Skin epidermis (tissue), 12 donors: ENCODE data around the gene SIN3B.

Source experiments
- H3K27ac ChIP-seq, 21 experiments: fragments of 200-600 bp; sonication (generic) in 11 of 21; one replicate each; pipeline ENCODE4 v1.5.0; 2020; ENCODE audit warnings: mild to moderate bottlenecking in 3 of 21, inconsistent platforms in 2 of 21, moderate library complexity in 2 of 21
- H3K4me3 ChIP-seq, 7 experiments: fragments of 200-600 bp; sonication (generic) in 2 of 7; one replicate each; pipeline ENCODE4 v1.5.0; 2020; ENCODE audit warnings: inconsistent platforms in 2 of 7, mild to moderate bottlenecking in 2 of 7, moderate library complexity in 1 of 7

The SIN3B gene

GRCh38 chr19:16885166-16885565 lies 56.0 kb downstream of the SIN3B start:
- Histone ChIP-seq H3K27ac (no peak overlapping the region), H3K4me3 (no peak overlapping the region)

DNA sequence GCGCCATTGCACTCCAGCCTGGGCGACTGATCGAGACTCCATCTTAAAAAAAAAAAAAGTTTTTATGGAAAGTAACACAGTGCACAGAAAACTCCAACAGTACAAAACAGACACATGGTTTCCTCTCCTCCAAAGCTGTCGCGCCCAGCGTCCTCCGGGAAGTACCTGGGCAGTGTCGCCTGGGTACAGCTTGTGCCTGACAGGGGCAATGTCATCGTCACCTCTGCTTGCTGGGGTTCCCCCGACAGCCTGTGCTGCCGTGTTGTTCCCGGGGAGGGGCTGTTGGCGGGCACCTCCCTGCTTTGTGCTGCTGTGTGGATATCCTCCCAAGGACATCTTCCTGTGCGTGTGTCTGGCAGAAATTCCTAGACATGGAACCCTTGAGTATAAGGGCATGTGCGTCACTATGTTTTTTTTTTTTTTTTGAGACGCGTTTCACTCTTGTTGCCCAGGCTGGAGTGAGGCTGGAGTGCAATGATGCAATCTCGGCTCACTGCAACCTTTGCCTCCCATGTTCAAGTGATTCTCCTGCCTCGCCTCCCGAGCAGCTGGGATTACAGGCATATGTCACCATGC lies 57.2 kb downstream of the SIN3B start:
- Histone ChIP-seq H3K27ac (peak overlapping the region in 7 of 21 experiments; percentile 8 to 84 (median 49)), H3K4me3 (no peak overlapping the region)

GRCh38 chr19:16887353-16888265 lies 58.4 kb downstream of the SIN3B start:
- peak overlapping the region in 6 of 21 experiments; percentile 1 to 84 (median 30) for H3K27ac ChIP-seq

DNA sequence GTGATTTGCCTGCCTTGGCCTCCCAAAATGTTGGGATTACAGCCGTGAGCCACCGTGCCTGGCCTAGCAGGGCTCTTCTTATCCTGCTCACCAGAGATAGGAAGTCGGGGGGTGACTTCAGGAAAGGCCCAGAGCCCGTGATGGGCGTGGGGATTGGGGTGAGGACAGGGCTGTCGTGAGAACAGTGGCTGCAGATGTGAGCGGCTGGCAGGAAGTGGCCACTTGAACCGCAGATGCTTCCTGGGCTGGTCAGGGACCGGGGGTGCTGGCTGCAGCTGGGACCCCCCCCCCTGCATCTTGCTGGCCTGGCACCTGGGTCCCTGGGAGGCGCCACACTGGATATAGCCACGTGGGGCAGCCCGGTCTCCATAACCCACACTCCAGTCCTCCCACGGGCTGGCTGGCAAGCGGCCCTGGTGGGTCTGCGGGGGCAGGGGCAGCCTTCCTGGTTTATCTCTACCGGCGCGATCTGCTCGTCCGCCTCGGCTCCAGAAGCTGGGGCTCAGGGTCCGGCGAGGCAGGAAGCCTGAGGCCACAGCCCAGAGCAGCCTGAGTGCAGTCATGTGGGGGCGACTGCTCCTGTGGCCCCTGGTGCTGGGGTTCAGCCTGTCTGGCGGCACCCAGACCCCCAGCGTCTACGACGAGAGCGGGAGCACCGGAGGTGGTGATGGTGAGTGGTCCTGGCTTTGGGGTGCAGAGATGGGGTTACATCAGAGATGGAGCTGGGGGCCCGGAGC lies 59.6 kb downstream of the SIN3B start, which contains the start of gene F2RL3:
Gene F2RL3, plus strand, starts transcription at position 371 of the 737 bp plus-strand sequence. Its CDS starts 191 bp downstream, at position 562.
- peak within 1 kb of the TSS in 11 of 21 experiments; percentile 16 to 84 (median 46) for H3K27ac ChIP-seq

More at GRCh38 chr19:16887353-16888265, 58.4 kb downstream of the SIN3B start:
- no peak overlapping the region for H3K4me3 ChIP-seq

DNA sequence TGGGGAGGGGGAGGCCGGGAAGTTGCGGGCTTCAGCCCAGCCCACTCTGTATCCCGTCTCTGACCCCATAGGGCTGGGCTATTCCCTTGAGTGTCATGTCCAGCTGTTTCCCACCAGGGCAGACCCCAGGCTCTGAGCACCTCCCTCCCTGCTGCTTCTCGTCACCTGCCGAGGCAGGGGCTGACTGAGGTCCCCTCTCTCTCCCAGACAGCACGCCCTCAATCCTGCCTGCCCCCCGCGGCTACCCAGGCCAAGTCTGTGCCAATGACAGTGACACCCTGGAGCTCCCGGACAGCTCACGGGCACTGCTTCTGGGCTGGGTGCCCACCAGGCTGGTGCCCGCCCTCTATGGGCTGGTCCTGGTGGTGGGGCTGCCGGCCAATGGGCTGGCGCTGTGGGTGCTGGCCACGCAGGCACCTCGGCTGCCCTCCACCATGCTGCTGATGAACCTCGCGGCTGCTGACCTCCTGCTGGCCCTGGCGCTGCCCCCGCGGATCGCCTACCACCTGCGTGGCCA lies 60.2 kb downstream of the SIN3B start:
- H3K4me3 ChIP-seq, result peak overlapping the region in 3 of 7 experiments; percentile 1 to 6 (median 3)
- H3K27ac ChIP-seq, result peak overlapping the region in 9 of 21 experiments; percentile 14 to 84 (median 51)

More for the DNA sequence above, 59.6 kb downstream of the SIN3B start, which contains the start of gene F2RL3:
- H3K4me3 ChIP-seq, result peak within 1 kb of the TSS in 3 of 7 experiments; percentile 1 to 6 (median 3)

DNA sequence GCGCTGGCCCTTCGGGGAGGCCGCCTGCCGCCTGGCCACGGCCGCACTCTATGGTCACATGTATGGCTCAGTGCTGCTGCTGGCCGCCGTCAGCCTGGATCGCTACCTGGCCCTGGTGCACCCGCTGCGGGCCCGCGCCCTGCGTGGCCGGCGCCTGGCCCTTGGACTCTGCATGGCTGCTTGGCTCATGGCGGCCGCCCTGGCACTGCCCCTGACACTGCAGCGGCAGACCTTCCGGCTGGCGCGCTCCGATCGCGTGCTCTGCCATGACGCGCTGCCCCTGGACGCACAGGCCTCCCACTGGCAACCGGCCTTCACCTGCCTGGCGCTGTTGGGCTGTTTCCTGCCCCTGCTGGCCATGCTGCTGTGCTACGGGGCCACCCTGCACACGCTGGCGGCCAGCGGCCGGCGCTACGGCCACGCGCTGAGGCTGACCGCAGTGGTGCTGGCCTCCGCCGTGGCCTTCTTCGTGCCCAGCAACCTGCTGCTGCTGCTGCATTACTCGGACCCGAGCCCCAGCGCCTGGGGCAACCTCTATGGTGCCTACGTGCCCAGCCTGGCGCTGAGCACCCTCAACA lies 60.8 kb downstream of the SIN3B start:
- peak overlapping the region in 1 of 7 experiments; percentile 3 for H3K4me3 ChIP-seq

DNA sequence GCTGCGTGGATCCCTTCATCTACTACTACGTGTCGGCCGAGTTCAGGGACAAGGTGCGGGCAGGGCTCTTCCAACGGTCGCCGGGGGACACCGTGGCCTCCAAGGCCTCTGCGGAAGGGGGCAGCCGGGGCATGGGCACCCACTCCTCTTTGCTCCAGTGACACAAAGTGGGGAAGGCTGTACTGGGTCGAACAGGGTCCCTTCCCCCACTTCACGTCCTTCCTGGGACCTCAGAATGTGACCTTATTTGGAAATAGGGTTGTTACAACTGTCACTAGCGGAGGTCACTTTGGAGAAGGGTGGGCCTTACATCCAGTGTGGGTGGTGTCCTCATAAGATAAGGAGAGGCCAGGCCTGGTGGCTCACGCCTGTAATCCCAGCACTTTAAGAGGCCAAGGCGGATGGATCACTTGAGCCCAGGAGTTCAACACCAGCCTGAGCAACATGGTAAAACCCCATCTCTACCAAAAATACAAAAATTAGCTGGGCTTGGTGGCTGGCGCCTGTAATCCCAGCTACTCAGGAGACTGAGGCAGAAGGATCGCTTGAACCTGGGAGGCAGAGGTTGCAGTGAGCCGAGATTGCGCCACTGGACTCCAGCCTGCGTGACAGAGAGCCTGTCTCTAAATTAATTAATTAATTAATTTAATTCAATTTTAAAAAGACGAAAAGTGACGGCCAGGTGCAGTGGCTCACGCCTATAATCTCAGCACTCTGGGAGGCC lies 61.4 kb downstream of the SIN3B start:
- H3K4me3 ChIP-seq, result no peak overlapping the region
- peak overlapping the region in 2 of 21 experiments; percentile 31 to 84 for H3K27ac ChIP-seq

More for the DNA sequence above, 60.8 kb downstream of the SIN3B start:
- H3K27ac ChIP-seq, result peak overlapping the region in 5 of 21 experiments; percentile 31 to 84 (median 58)

DNA sequence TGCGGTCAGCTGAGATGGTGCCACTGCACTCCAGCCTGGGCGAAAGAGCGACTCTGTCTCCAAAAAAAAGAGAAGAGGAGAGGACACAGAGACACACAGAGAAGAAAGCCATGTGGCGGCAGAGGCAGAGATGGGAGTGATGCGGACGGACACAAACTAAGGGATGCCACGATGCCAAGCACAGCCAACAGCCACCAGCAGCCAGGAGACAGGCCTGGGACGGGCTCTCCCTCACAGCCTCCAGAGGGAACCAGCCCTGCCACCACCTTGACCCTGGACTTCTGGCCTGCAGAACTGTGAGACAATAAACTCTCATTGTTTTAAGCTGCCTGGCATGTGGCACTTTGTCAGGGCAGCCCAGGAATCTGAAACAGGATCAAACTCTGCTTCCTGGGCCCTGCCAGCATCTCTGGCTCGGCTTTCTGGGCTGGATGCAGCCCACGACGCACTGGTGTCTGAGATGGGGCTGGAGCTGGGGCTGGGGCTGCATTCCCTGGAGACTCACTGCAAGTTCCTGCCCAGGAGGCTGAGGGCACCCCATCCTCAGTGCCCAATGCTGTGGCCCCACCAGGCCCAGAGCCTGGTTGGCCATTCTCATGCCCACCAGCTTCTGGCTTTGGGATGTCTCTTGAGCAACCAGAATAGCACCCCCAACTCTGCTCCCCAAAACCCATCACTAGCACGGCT lies 62.6 kb downstream of the SIN3B start:
- H3K27ac ChIP-seq, result peak overlapping the region in 1 of 21 experiments; percentile 9
- H3K4me3 ChIP-seq, result no peak overlapping the region

DNA sequence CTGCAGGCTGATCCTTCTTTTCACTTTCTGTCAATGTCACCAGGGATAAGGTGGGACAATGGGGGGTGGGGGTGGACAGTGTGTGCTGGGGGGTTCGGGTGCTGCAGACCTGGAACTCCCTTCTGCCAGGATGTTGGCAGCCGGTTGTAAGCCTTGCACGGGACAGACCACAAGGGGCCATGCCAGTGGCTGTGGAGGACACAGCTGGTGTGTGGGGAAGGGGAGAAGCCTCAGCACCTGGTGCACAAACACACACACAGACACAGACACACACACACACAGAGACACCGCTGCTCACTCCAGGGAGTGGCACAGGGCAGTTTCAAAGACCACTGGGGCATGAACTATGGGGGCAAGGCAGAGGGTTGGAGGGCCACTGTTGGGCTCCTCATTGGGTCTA lies 63.2 kb downstream of the SIN3B start:
- Histone ChIP-seq H3K4me3 (no peak overlapping the region), H3K27ac (peak overlapping the region in 1 of 21 experiments; percentile 9)

GRCh38 chr19:16892868-16893685 lies 63.9 kb downstream of the SIN3B start:
- no peak overlapping the region for H3K4me3 ChIP-seq
- peak overlapping the region in 1 of 21 experiments; percentile 63 for H3K27ac ChIP-seq

DNA sequence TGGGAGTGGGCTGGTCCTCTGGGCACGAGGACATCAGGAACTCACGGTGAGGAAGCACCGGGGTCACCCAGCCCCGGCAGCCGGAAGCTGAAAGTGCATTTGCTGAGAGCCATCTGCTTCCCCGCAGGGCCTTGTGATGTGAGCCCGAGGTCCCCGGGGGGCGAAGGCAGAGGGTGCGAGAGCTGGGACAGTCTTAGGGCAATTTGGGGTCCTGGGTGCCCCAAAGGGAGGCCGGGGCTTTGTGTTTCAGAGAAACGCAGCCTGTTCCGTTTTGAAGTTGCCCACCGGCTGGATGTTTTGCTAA lies 64.4 kb downstream of the SIN3B start:
- Histone ChIP-seq H3K27ac (peak overlapping the region in 1 of 21 experiments; percentile 63), H3K4me3 (no peak overlapping the region)

DNA sequence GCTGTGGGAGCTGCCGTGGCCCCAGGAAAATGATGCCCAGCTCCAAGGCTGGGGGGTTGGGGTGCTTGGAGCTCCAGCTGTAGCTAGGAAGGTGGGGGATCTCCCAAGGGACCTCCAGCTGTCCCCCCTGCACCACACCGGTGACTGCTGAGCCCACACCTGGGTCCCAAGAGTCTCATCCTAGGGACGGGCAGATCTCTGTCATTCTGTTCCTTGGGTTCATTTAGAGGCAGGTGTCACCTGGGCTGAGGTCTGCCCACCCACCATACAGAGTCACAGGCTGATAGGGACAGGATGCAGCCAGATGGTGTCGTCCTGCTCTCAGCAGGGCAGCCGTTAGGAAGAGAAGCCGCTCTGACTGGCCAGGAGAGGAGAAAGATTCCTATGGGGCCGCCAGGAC lies 64.9 kb downstream of the SIN3B start:
- peak overlapping the region in 2 of 21 experiments; percentile 8 to 63 for H3K27ac ChIP-seq

GRCh38 chr19:16895467-16896145 lies 66.4 kb downstream of the SIN3B start:
- Histone ChIP-seq H3K4me3 (peak overlapping the region in 6 of 7 experiments; percentile 32 to 51 (median 41)), H3K27ac (peak overlapping the region in 6 of 21 experiments; percentile 62 to 80 (median 70))

More for the DNA sequence above, 64.9 kb downstream of the SIN3B start:
- no peak overlapping the region for H3K4me3 ChIP-seq

DNA sequence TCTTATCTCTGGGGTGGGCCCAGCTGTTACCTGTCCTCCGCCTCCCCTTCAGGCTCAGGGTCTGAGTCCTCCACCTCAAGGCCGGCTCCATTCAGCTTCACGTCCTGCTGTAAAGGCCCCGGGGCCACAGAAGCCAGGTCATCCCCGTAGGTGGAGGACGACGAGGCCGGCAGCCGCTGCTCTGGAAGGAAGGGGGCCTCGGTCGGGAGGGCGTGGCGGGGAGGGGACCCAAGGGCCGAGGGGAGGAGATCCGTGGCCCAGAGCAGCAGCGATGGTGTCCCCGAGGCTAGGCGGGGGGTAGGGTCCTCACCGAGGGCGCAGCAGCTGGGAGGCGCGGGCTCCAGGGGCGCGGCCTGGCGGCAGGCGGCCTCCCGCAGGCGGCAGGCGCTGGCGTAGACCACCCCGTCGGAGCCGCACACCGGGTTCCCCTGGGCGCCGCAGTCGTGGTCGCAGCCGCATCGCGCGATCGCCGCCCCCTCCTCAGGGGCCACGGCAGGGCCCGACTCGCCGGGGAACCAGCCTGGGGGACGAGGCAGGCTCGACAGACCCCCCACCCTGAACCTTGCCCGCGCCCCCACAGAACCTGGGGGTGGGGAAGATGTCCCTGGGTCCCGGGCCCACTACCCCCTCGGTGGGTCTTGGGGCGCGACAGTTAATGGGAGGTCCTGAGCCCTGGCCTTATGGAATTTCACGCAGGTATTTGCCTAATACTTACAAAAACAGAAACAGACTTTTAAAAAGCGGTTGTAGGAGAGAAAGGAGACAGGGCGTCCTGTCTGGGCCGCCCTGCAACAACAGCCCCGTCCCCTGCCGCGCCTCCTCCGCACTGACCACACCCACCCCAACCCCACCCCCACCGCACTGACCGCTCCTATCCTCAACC lies 67.2 kb downstream of the SIN3B start:
- Histone ChIP-seq H3K27ac (peak overlapping the region in 18 of 21 experiments; percentile 18 to 80 (median 56)), H3K4me3 (peak overlapping the region; percentile 32 to 51 (median 45))

- H3K4me3 ChIP-seq, result peak overlapping the region; percentile 33 to 52 (median 49)
- peak overlapping the region in 17 of 21 experiments; percentile 3 to 82 (median 62) for H3K27ac ChIP-seq
These were observed 68.0 kb downstream of the SIN3B start for GRCh38 chr19:16897029-16897855.
